Measurements from ENCODE around the gene NAT9. TPM values are rescaled to one million over a fixed set of nuclear protein-coding genes. Genes with fewer than 3 reads are reported as not detected.

The NAT9 gene
- total RNA-seq, 1 experiment from 2014 or later, result 25.3 TPM

- H3K9me2 ChIP-seq (replicated peaks; ENCODE audit: insufficient read depth, low read length), result no peaks in the 10 kb centered on the region
- H2AFZ ChIP-seq (ENCODE audit: low read length), result no peak overlapping the region
- H3K4me3 ChIP-seq (ENCODE audit: low read length), result no peak overlapping the region
- peaks cover 5% of the 10 kb centered on the region for H3K4me1 ChIP-seq (ENCODE audit: low read length)
- no peaks in the 10 kb centered on the region for H4K20me1 ChIP-seq (ENCODE audit: insufficient read depth, low read depth, low read length)
- no peak for DNase-seq
- H3K4me2 ChIP-seq (ENCODE audit: low read depth, low read length, poor library complexity, severe bottlenecking), result no peak overlapping the region
- H3K79me2 ChIP-seq (ENCODE audit: low read length), result peaks cover 14% of the 10 kb centered on the region
- no peaks in the 10 kb centered on the region for H3K9me3 ChIP-seq (ENCODE audit: low read length)
- no peak overlapping the region for H3K27ac ChIP-seq (ENCODE audit: low read length)
- no peaks in the 10 kb centered on the region for H3K27me3 ChIP-seq (ENCODE audit: low read length)
- H3K36me3 ChIP-seq (ENCODE audit: insufficient read depth, low read length), result no peaks in the 10 kb centered on the region
- H3K9ac ChIP-seq (ENCODE audit: low read length), result no peak overlapping the region
These were observed 9.7 kb downstream of the NAT9 start for GRCh38 chr17:74766413-74766812.

GRCh38 chr17:74764751-74765286 lies 11.3 kb downstream of the NAT9 start:
- no peaks in the 10 kb centered on the region for H3K9me3 ChIP-seq (ENCODE audit: low read length)
- no peak overlapping the region for H3K4me3 ChIP-seq (ENCODE audit: low read length)
- H3K27me3 ChIP-seq (ENCODE audit: low read length), result no peaks in the 10 kb centered on the region
- no peak overlapping the region for H2AFZ ChIP-seq (ENCODE audit: low read length)
- H3K79me2 ChIP-seq (ENCODE audit: low read length), result peaks cover 30% of the 10 kb centered on the region
- no peaks in the 10 kb centered on the region for H3K36me3 ChIP-seq (ENCODE audit: insufficient read depth, low read length)
- H3K4me2 ChIP-seq (ENCODE audit: low read depth, low read length, poor library complexity, severe bottlenecking), result no peak overlapping the region
- peaks cover 12% of the 10 kb centered on the region; the same call in 1 of the 2 replicates for H4K20me1 ChIP-seq (ENCODE audit: insufficient read depth, low read depth, low read length)
- H3K4me1 ChIP-seq (ENCODE audit: low read length), result peaks cover 5% of the 10 kb centered on the region
- DNase-seq, result no peak
- no peak overlapping the region for H3K27ac ChIP-seq (ENCODE audit: low read length)
- H3K9ac ChIP-seq (ENCODE audit: low read length), result no peak overlapping the region
- no peaks in the 10 kb centered on the region for H3K9me2 ChIP-seq (replicated peaks; ENCODE audit: insufficient read depth, low read length)

- Histone ChIP-seq H3K79me2 (ENCODE audit: low read length) (peaks cover 40% of the 10 kb centered on the region), H3K9me2 (replicated peaks; ENCODE audit: insufficient read depth, low read length) (no peaks in the 10 kb centered on the region), H3K36me3 (ENCODE audit: insufficient read depth, low read length) (no peaks in the 10 kb centered on the region), H3K4me1 (ENCODE audit: low read length) (peaks cover 6% of the 10 kb centered on the region), H3K27ac (ENCODE audit: low read length) (no peak overlapping the region), H2AFZ (ENCODE audit: low read length) (no peak overlapping the region), H4K20me1 (ENCODE audit: insufficient read depth, low read depth, low read length) (peaks cover 22% of the 10 kb centered on the region), H3K4me2 (ENCODE audit: low read depth, low read length, poor library complexity, severe bottlenecking) (no peak overlapping the region), H3K4me3 (ENCODE audit: low read length) (no peak overlapping the region), H3K9me3 (ENCODE audit: low read length) (no peaks in the 10 kb centered on the region), H3K27me3 (ENCODE audit: low read length) (no peaks in the 10 kb centered on the region), H3K9ac (ENCODE audit: low read length) (no peak overlapping the region)
- DNase-seq, result no peak
These were observed 12.4 kb downstream of the NAT9 start for GRCh38 chr17:74763565-74764387.

GRCh38 chr17:74761931-74762330 lies 14.2 kb downstream of the NAT9 start:
- Histone ChIP-seq H3K9ac (ENCODE audit: low read length) (no peak overlapping the region), H3K27me3 (ENCODE audit: low read length) (no peaks in the 10 kb centered on the region), H4K20me1 (ENCODE audit: insufficient read depth, low read depth, low read length) (peaks cover 33% of the 10 kb centered on the region), H3K4me1 (ENCODE audit: low read length) (peaks cover 25% of the 10 kb centered on the region), H3K4me2 (ENCODE audit: low read depth, low read length, poor library complexity, severe bottlenecking) (no peak overlapping the region), H3K9me3 (ENCODE audit: low read length) (no peaks in the 10 kb centered on the region), H3K27ac (ENCODE audit: low read length) (no peak overlapping the region), H3K79me2 (ENCODE audit: low read length) (peaks cover 59% of the 10 kb centered on the region), H2AFZ (ENCODE audit: low read length) (no peak overlapping the region), H3K36me3 (ENCODE audit: insufficient read depth, low read length) (no peaks in the 10 kb centered on the region), H3K4me3 (ENCODE audit: low read length) (no peak overlapping the region), H3K9me2 (replicated peaks; ENCODE audit: insufficient read depth, low read length) (no peaks in the 10 kb centered on the region)
- DNase-seq, result no peak

DNA sequence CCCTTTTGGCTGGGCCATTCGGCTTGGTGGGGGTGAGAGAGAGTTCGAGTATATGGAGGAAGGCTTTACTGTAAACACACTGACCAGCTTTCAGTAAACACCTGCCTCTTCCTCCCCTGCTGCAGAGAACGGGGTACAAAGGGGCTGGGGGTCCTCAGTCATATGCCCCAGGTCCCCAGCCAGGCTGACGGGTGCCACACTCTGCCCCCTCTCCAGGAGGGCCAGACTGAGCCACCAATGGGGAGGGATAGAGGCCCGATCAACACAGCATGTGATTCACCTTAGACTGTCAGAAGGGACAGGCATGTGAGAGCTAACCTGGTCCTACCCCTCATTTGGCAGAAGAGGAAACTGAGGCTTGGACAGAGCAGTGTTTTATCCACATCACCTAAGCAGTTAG lies 14.7 kb downstream of the NAT9 start:
- Histone ChIP-seq H3K4me2 (ENCODE audit: low read depth, low read length, poor library complexity, severe bottlenecking) (no peak overlapping the region), H3K79me2 (ENCODE audit: low read length) (peaks cover 64% of the 10 kb centered on the region), H2AFZ (ENCODE audit: low read length) (no peak overlapping the region), H3K4me3 (ENCODE audit: low read length) (no peak overlapping the region), H3K27me3 (ENCODE audit: low read length) (no peaks in the 10 kb centered on the region), H3K4me1 (ENCODE audit: low read length) (peaks cover 30% of the 10 kb centered on the region), H3K27ac (ENCODE audit: low read length) (no peak overlapping the region), H3K9ac (ENCODE audit: low read length) (no peak overlapping the region), H3K36me3 (ENCODE audit: insufficient read depth, low read length) (no peaks in the 10 kb centered on the region), H3K9me3 (ENCODE audit: low read length) (no peaks in the 10 kb centered on the region), H4K20me1 (ENCODE audit: insufficient read depth, low read depth, low read length) (peaks cover 38% of the 10 kb centered on the region), H3K9me2 (replicated peaks; ENCODE audit: insufficient read depth, low read length) (no peaks in the 10 kb centered on the region)
- no peak for DNase-seq

- Histone ChIP-seq H2AFZ (ENCODE audit: low read length) (no peak overlapping the region), H3K36me3 (ENCODE audit: insufficient read depth, low read length) (no peaks in the 10 kb centered on the region), H3K4me2 (ENCODE audit: low read depth, low read length, poor library complexity, severe bottlenecking) (no peak overlapping the region), H3K9me2 (replicated peaks; ENCODE audit: insufficient read depth, low read length) (no peaks in the 10 kb centered on the region), H3K9ac (ENCODE audit: low read length) (no peak overlapping the region), H3K4me1 (ENCODE audit: low read length) (peaks cover 32% of the 10 kb centered on the region), H4K20me1 (ENCODE audit: insufficient read depth, low read depth, low read length) (peaks cover 38% of the 10 kb centered on the region), H3K27me3 (ENCODE audit: low read length) (no peaks in the 10 kb centered on the region), H3K79me2 (ENCODE audit: low read length) (peaks cover 71% of the 10 kb centered on the region), H3K4me3 (ENCODE audit: low read length) (no peak overlapping the region), H3K9me3 (ENCODE audit: low read length) (no peaks in the 10 kb centered on the region), H3K27ac (ENCODE audit: low read length) (no peak overlapping the region)
- DNase-seq, result no peak
These were observed 15.6 kb downstream of the NAT9 start for GRCh38 chr17:74760404-74761105.

GRCh38 chr17:74759941-74760340 lies 16.2 kb downstream of the NAT9 start:
- Histone ChIP-seq H3K27ac (ENCODE audit: low read length) (no peak overlapping the region), H2AFZ (ENCODE audit: low read length) (no peak overlapping the region), H3K79me2 (ENCODE audit: low read length) (peaks cover 77% of the 10 kb centered on the region), H3K4me2 (ENCODE audit: low read depth, low read length, poor library complexity, severe bottlenecking) (no peak overlapping the region), H3K9ac (ENCODE audit: low read length) (no peak overlapping the region), H3K9me2 (replicated peaks; ENCODE audit: insufficient read depth, low read length) (no peaks in the 10 kb centered on the region), H3K36me3 (ENCODE audit: insufficient read depth, low read length) (no peaks in the 10 kb centered on the region), H3K27me3 (ENCODE audit: low read length) (no peaks in the 10 kb centered on the region), H4K20me1 (ENCODE audit: insufficient read depth, low read depth, low read length) (peaks cover 38% of the 10 kb centered on the region), H3K4me1 (ENCODE audit: low read length) (peaks cover 38% of the 10 kb centered on the region), H3K9me3 (ENCODE audit: low read length) (no peaks in the 10 kb centered on the region), H3K4me3 (ENCODE audit: low read length) (no peak overlapping the region)
- DNase-seq, result no peak

DNA sequence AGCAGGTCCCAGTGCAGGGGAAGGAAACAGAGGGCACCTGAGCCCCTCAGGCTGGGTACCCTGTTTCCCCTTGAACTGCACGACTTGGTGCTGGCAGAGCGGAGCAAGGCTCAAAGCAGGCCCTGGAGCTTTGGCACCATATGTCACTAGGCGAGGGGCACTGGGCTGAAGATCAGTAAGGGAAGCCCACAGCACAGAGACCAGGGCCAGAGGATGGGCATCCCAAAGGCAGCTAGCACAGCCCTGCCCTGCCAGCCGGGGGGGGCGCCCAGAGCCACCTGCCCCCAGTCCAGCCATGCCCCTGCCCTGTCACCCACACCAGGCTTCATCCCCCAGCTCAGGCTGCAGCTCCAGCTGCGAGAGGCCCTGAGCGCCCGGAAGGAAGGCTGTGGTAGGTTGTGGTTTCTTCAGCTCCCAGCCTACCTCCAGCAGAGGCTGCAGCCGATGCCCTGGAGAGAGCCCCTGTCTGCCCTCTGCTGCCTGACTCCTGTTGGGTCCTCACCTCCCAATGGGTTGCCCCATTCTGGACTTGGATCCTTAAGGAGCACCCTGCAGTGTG lies 16.8 kb downstream of the NAT9 start:
- H3K27me3 ChIP-seq (ENCODE audit: low read length), result no peaks in the 10 kb centered on the region
- peaks cover 38% of the 10 kb centered on the region for H4K20me1 ChIP-seq (ENCODE audit: insufficient read depth, low read depth, low read length)
- no peak overlapping the region for H3K4me2 ChIP-seq (ENCODE audit: low read depth, low read length, poor library complexity, severe bottlenecking)
- no peaks in the 10 kb centered on the region for H3K9me2 ChIP-seq (replicated peaks; ENCODE audit: insufficient read depth, low read length)
- no peak overlapping the region for H3K4me3 ChIP-seq (ENCODE audit: low read length)
- no peak overlapping the region for H3K9ac ChIP-seq (ENCODE audit: low read length)
- peaks cover 83% of the 10 kb centered on the region for H3K79me2 ChIP-seq (ENCODE audit: low read length)
- no peaks in the 10 kb centered on the region for H3K9me3 ChIP-seq (ENCODE audit: low read length)
- no peak for DNase-seq
- peaks cover 38% of the 10 kb centered on the region for H3K4me1 ChIP-seq (ENCODE audit: low read length)
- no peaks in the 10 kb centered on the region for H3K36me3 ChIP-seq (ENCODE audit: insufficient read depth, low read length)
- no peak overlapping the region for H3K27ac ChIP-seq (ENCODE audit: low read length)
- no peak overlapping the region for H2AFZ ChIP-seq (ENCODE audit: low read length)

Measured in Karpas-422 (cell line).